Heart left ventricle (tissue), 16 donors: ENCODE results near the gene YBX2. TPM values are rescaled to one million over a fixed set of nuclear protein-coding genes. Genes with fewer than 3 reads are reported as not detected.
"Not testable (repeated sequence)": the region's sequence is repeated elsewhere in the genome, so short reads cannot be mapped to it uniquely, and the experiment has no call there.

Experiments used
- ATAC-seq, 4 donors: fragments of 200-7000 bp; cut with Tn5 transposase; one replicate each; pipeline ENCODE4 v1.9.1; 2020 to 2022; ENCODE audit warnings: moderate library complexity in 4 of 4, mild to moderate bottlenecking in 3 of 4, moderate number of reproducible peaks in 1 of 4
- DNase-seq, 5 donors: peaks; one replicate each; pipeline ENCODE4 v3.0.0-alpha.2; 2020
- H3K27ac ChIP-seq, 12 donors: fragments of 200-600 bp; sonication (generic) in 4 of 12; one replicate each; pipeline versions ENCODE4 v1.5.0 to v1.8.0; 2016 to 2022; ENCODE audit warnings: mild to moderate bottlenecking in 2 of 12
- H3K27me3 ChIP-seq, 9 donors: fragments of 200-600 bp; sonication (generic) in 2 of 9; one replicate each; pipeline versions ENCODE4 v1.5.1 to v1.8.0; 2016 to 2022; ENCODE audit warnings: mild to moderate bottlenecking in 3 of 9
- H3K36me3 ChIP-seq, 9 donors: fragments of 200-600 bp; sonication (generic) in 2 of 9; one replicate each; pipeline versions ENCODE4 v1.5.0 to v1.8.0; 2018 to 2022; ENCODE audit warnings: mild to moderate bottlenecking in 2 of 9
- H3K4me1 ChIP-seq, 12 donors: fragments of 200-600 bp; sonication (generic) in 4 of 12; one replicate each; pipeline versions ENCODE4 v1.5.0 to v1.8.0; 2016 to 2022; ENCODE audit warnings: mild to moderate bottlenecking in 3 of 12
- H3K4me3 ChIP-seq, 12 donors: fragments of 200-600 bp; sonication (generic) in 4 of 12; one replicate each; pipeline versions ENCODE4 v1.5.0 to v1.8.0; 2017 to 2022; ENCODE audit warnings: mild to moderate bottlenecking in 9 of 12, moderate library complexity in 4 of 12
- H3K9me3 ChIP-seq, 12 donors: fragments of 200-600 bp; sonication (generic) in 4 of 12; one replicate each; pipeline versions ENCODE4 v1.5.0 to v1.8.0; 2016 to 2022; ENCODE audit warnings: mild to moderate bottlenecking in 1 of 12
- CTCF ChIP-seq, 12 donors: fragments of 200-600 bp; sonication (generic) in 4 of 12; IDR thresholded peaks; one replicate each; pipeline versions ENCODE4 v1.5.0 to v1.8.0; 2018 to 2022; ENCODE audit warnings: antibody characterized with exemption in 12 of 12, mild to moderate bottlenecking in 5 of 12
- POLR2A ChIP-seq, 2 donors: fragments of 450-650 bp; IDR thresholded peaks; one replicate each; pipeline ENCODE4 v1.6.1; 2017; ENCODE audit warnings: antibody characterized with exemption in 2 of 2, mild to moderate bottlenecking in 2 of 2, moderate library complexity in 2 of 2
- WGBS, 4 donors: extraction: QIAGEN DNeasy Blood & Tissue Kit in 2 of 4; methylation state at CpG; one replicate each; pipeline versions ENCODE4 v1.1.5 to v1.1.7; 2013 to 2018; 5-methylcytosine and 5-hydroxymethylcytosine counted together
- intact Hi-C, 10 donors: fragments of 100-400 bp; cut with DNase I; formaldehyde crosslinking; loops; one replicate each; pipeline versions ENCODE4 v1.11.1 to v1.14.2; 2022
- polyA plus RNA-seq, 2 donors: library from polyadenylated mRNA; stranded (reverse); fragments of 200-250 nt; gene quantifications; one replicate each; pipeline ENCODE4 v1.2.3, GENCODE V29; 2013
- total RNA-seq, 9 donors: library from RNA; depleted of rRNA in 2 of 9; stranded (reverse); fragments of >200 nt in 2 of 9; fragmentation: NEBNext Ultra II Directional in 3 of 9; extraction: Animal tissue kit (Norgen Biotek cat#: 25700) in 3 of 9; gene quantifications; one replicate each; pipeline versions ENCODE4 v1.1.0 to v1.2.4, GENCODE V29; 2016 to 2023
- donor health status: ischemic (EF 13 %, LVEDD 7.1; RV severe dilation, severe dysfunction).
- donor health status: healthy with polysubstance abuse.
- donor health status: DM: no; HTN: yes; CAD: no.
- donor health status: DM: no; HTN: no; CAD: no.
- donor health status: ischemic (EF 25% LVEDD 6.9; RV normal size, moderate dysfunction).
- donor health status: ischemic (EF 25% LVEDD 5.7; RV mildly dilated, moderate dysfunction).
- donor health status: healthy.
- donor health status: DM: yes; HTN: yes; CAD: no.
- donor health status: ischemic (EF 35%, LVEDD 5.7; RV mildly dilated, moderate dysfunction).
- donor health status: nonischemic (EF 11% LVEDD 7.7; RV severe dilation, severe dysfunction).
- donor health status: DM: yes; HTN: yes; CAD: no.
- donor health status: PGD.
- donor health status: ischemic (EF 29% LVEDD 5.4; RV normal size, mild dysfunction).
- donor health status: nonischemic (EF 23%, LVEDD 6.1; RV moderate dilation, normal function).

YBX2 gene
- total and polyA plus RNA-seq, 11 donors = 0.32 to 2.0 (median 0.56) TPM

- Histone ChIP-seq H3K27me3 (no peaks in the 10 kb centered on the region), H3K36me3 (peaks cover 0 to 38% (median 34%) of the 10 kb centered on the region in 9 donors), H3K4me1 (peaks cover 8 to 46% (median 36%) of the 10 kb centered on the region in 12 donors), H3K4me3 (peak overlapping the region in 4 of 12 donors; percentile 90 to 98 (median 97)), H3K9me3 (no peaks in the 10 kb centered on the region), H3K27ac (peak overlapping the region in 10 of 12 donors; percentile 10 to 98 (median 35))
- intact Hi-C loops = loop anchor here in 2 of 10 donors (5.0 to 10.0 kb wide), 3 partner anchors 37 to 596 kb away; partner anchors contain the start of gene CD68 (in 1 of the 2)
- TF ChIP-seq CTCF (IDR thresholded peaks at IDR 0.05) (no peak), POLR2A (IDR thresholded peaks at IDR 0.05) (no peak)
- DNase-seq (no peak), ATAC-seq (no peak)
- WGBS, 4 donors = 61 to 75% (median 68%) methylated on average over 6 of the region's 6 CpGs
Measured at GRCh38 chr17:7249214-7249613, 45.2 kb downstream of the YBX2 start.

GRCh38 chr17:7248796-7249195 is 45.6 kb downstream of the YBX2 start:
- WGBS, 4 donors = 49 to 58% (median 55%) methylated on average over 4 of the region's 4 CpGs
- H3K27me3 ChIP-seq = no peaks in the 10 kb centered on the region
- H3K4me3 ChIP-seq = peak overlapping the region in 2 of 12 donors; percentile 98
- no peak for TF ChIP-seq POLR2A (IDR thresholded peaks at IDR 0.05)
- TF ChIP-seq CTCF (IDR thresholded peaks at IDR 0.05) = no peak
- no peak for DNase-seq
- H3K4me1 ChIP-seq = peaks cover 8 to 47% (median 36%) of the 10 kb centered on the region in 12 donors
- H3K27ac ChIP-seq = peak overlapping the region in 10 of 12 donors; percentile 10 to 98 (median 35)
- no peak for ATAC-seq
- no peaks in the 10 kb centered on the region for H3K9me3 ChIP-seq
- intact Hi-C loops = loop anchor here in 2 of 10 donors (5.0 to 10.0 kb wide), 3 partner anchors 36 to 596 kb away; partner anchors contain the start of gene CD68 (in 1 of the 2)
- peaks cover 0 to 38% (median 35%) of the 10 kb centered on the region in 9 donors for H3K36me3 ChIP-seq

- ATAC-seq = no peak
- H3K27ac ChIP-seq = no peak overlapping the region
- intact Hi-C loops = loop anchor here in 2 of 10 donors (5.0 to 10.0 kb wide), 3 partner anchors 34 to 598 kb away; partner anchors contain the start of gene CD68 (in 1 of the 2)
Measured at GRCh38 chr17:7246779-7247178, 47.7 kb downstream of the YBX2 start.

GRCh38 chr17:7243838-7244237 is 50.6 kb downstream of the YBX2 start:
- H3K27me3 ChIP-seq, H3K9me3 ChIP-seq, ATAC-seq: not testable (repeated sequence)
- 70 to 82% (median 77%) methylated on average over 10 of the region's 10 CpGs for WGBS, 4 donors
- DNase-seq = peak in 1 of 5 donors; percentile 22
- intact Hi-C loops = loop anchor here in 2 of 10 donors (10.0 kb wide), 2 partner anchors 331 to 601 kb away; partner anchors contain the start of gene CD68 (in 1 of the 2)
- H3K4me1 ChIP-seq = peaks cover 5 to 41% (median 32%) of the 10 kb centered on the region in 12 donors
- H3K36me3 ChIP-seq = peaks cover 0 to 52% (median 46%) of the 10 kb centered on the region in 9 donors
- H3K4me3 ChIP-seq = peak overlapping the region in 3 of 12 donors; percentile 79 to 92 (median 83)
- H3K27ac ChIP-seq = peak overlapping the region in 10 of 12 donors; percentile 91 to 99 (median 97)

More at GRCh38 chr17:7246779-7247178, 47.7 kb downstream of the YBX2 start:
- H3K9me3 ChIP-seq = no peaks in the 10 kb centered on the region
- peak in 1 of 5 donors; percentile 23 for DNase-seq
- peaks cover 8 to 43% (median 32%) of the 10 kb centered on the region in 12 donors for H3K4me1 ChIP-seq
- peaks cover 0 to 36% (median 32%) of the 10 kb centered on the region in 9 donors for H3K36me3 ChIP-seq
- 88 to 93% (median 91%) methylated on average over 5 of the region's 5 CpGs for WGBS, 4 donors
- no peaks in the 10 kb centered on the region for H3K27me3 ChIP-seq
- TF ChIP-seq CTCF (IDR thresholded peaks at IDR 0.05) (no peak), POLR2A (IDR thresholded peaks at IDR 0.05) (no peak)
- no peak overlapping the region for H3K4me3 ChIP-seq
